Stimulated activated CD8-positive, alpha-beta memory T cell treated with anti-CD3 and anti-CD28 coated beads, Interleukin-12 subunit alpha, Interleukin-12 subunit beta, amount 100 ng/mL, for 4 hours (primary cell): ENCODE data around the gene CIROP.

Source experiments
- DNase-seq: peaks from one replicate; pipeline ENCODE4 v3.0.0-alpha.2; 2020; ENCODE audit warnings: low read depth

CIROP gene

GRCh38 chr14:23066855-23067744, 37.7 kb downstream of the CIROP start:
- no peak for DNase-seq

- DNase-seq = no peak
Measured at GRCh38 chr14:23066368-23066767, 38.4 kb downstream of the CIROP start.

- DNase-seq = no peak
Measured at GRCh38 chr14:23063601-23064000, 41.2 kb downstream of the CIROP start.

GRCh38 chr14:23062002-23062401, 42.8 kb downstream of the CIROP start:
- DNase-seq = no peak

GRCh38 chr14:23060536-23061260, 44.1 kb downstream of the CIROP start:
- DNase-seq = no peak

- no peak for DNase-seq
Measured at GRCh38 chr14:23058654-23059504, 45.9 kb downstream of the CIROP start.

- DNase-seq = peak; percentile 72
Measured at GRCh38 chr14:23057757-23058653, 46.8 kb downstream of the CIROP start.

- DNase-seq = peak; percentile 49
Measured at GRCh38 chr14:23056956-23057756, 47.6 kb downstream of the CIROP start, which contains the start of gene CDH24. CDH24 (minus strand) TSS chr14:23057520; CDS start chr14:23055733, 1,787 bp downstream.

- peak; percentile 45 for DNase-seq
Measured at GRCh38 chr14:23056145-23056955, 48.4 kb downstream of the CIROP start.

GRCh38 chr14:23055621-23056144, 49.1 kb downstream of the CIROP start:
- no peak for DNase-seq

- no peak for DNase-seq
Measured at GRCh38 chr14:23055147-23055550, 49.6 kb downstream of the CIROP start.

GRCh38 chr14:23054000-23054811, 50.6 kb downstream of the CIROP start:
- peak; percentile 13 for DNase-seq

- DNase-seq = no peak
Measured at GRCh38 chr14:23053426-23053825, 51.4 kb downstream of the CIROP start.

- no peak for DNase-seq
Measured at GRCh38 chr14:23052671-23053070, 52.1 kb downstream of the CIROP start.

GRCh38 chr14:23052182-23052623, 52.6 kb downstream of the CIROP start:
- DNase-seq = no peak

GRCh38 chr14:23051141-23052057, 53.4 kb downstream of the CIROP start:
- no peak for DNase-seq
